ENCODE results near the gene CBX8.

The CBX8 gene

GRCh38 chr17:79813297-79814126, 16.6 kb upstream of the CBX8 start:
- TF ChIP-seq MYC (IDR thresholded peaks at IDR 0.05; ENCODE audit: low read depth, low read length), result peak; percentile 57; the same call in 1 of the 2 replicates
- no peak for TF ChIP-seq CTCF (IDR thresholded peaks at IDR 0.05; ENCODE audit: low read depth, low read length)
- no peak for TF ChIP-seq POLR2A (IDR thresholded peaks at IDR 0.05; ENCODE audit: extremely low read depth, insufficient read length)
- TF ChIP-seq MAX (IDR thresholded peaks at IDR 0.05; ENCODE audit: low read depth, low read length), result peak; percentile 66
- DNase-seq (ENCODE audit: low read depth), result no peak
- H3K4me3 ChIP-seq (ENCODE audit: low read depth, low read length), result no peak overlapping the region

GRCh38 chr17:79812353-79813258, 15.7 kb upstream of the CBX8 start:
- no peak for DNase-seq (ENCODE audit: low read depth)
- H3K4me3 ChIP-seq (ENCODE audit: low read depth, low read length), result no peak overlapping the region

GRCh38 chr17:79811868-79812352, 15.0 kb upstream of the CBX8 start:
- no peak for TF ChIP-seq POLR2A (IDR thresholded peaks at IDR 0.05; ENCODE audit: extremely low read depth, insufficient read length)
- TF ChIP-seq MAX (IDR thresholded peaks at IDR 0.05; ENCODE audit: low read depth, low read length), result no peak
- no peak for TF ChIP-seq CTCF (IDR thresholded peaks at IDR 0.05; ENCODE audit: low read depth, low read length)
- no peak for TF ChIP-seq MYC (IDR thresholded peaks at IDR 0.05; ENCODE audit: low read depth, low read length)
- H3K4me3 ChIP-seq (ENCODE audit: low read depth, low read length), result no peak overlapping the region
- DNase-seq (ENCODE audit: low read depth), result no peak

More at GRCh38 chr17:79812353-79813258, 15.7 kb upstream of the CBX8 start:
- TF ChIP-seq POLR2A (IDR thresholded peaks at IDR 0.05; ENCODE audit: extremely low read depth, insufficient read length), result no peak
- TF ChIP-seq CTCF (IDR thresholded peaks at IDR 0.05; ENCODE audit: low read depth, low read length), result no peak
- TF ChIP-seq MYC (IDR thresholded peaks at IDR 0.05; ENCODE audit: low read depth, low read length), result no peak; the same call in 1 of the 2 replicates
- no peak for TF ChIP-seq MAX (IDR thresholded peaks at IDR 0.05; ENCODE audit: low read depth, low read length)

GRCh38 chr17:79811011-79811867, 14.4 kb upstream of the CBX8 start:
- TF ChIP-seq CTCF (IDR thresholded peaks at IDR 0.05; ENCODE audit: low read depth, low read length), result peak; percentile 21
- TF ChIP-seq MYC (IDR thresholded peaks at IDR 0.05; ENCODE audit: low read depth, low read length), result no peak
- TF ChIP-seq POLR2A (IDR thresholded peaks at IDR 0.05; ENCODE audit: extremely low read depth, insufficient read length), result no peak
- no peak for TF ChIP-seq MAX (IDR thresholded peaks at IDR 0.05; ENCODE audit: low read depth, low read length)
- no peak overlapping the region for H3K4me3 ChIP-seq (ENCODE audit: low read depth, low read length)
- DNase-seq (ENCODE audit: low read depth), result peak; percentile 74
